GM11168 (cell line): ENCODE data around the gene ARHGAP18.

Experiments used
- in situ Hi-C: fragments of 300-500 bp; cut with MboI; formaldehyde crosslinking; loops from one replicate; pipeline ENCODE4 v1.12.0; 2022; ENCODE audit warnings: low sequenced_read_pairs; ENCODE audit not compliant: unreplicated experiment

The ARHGAP18 gene, protein sequence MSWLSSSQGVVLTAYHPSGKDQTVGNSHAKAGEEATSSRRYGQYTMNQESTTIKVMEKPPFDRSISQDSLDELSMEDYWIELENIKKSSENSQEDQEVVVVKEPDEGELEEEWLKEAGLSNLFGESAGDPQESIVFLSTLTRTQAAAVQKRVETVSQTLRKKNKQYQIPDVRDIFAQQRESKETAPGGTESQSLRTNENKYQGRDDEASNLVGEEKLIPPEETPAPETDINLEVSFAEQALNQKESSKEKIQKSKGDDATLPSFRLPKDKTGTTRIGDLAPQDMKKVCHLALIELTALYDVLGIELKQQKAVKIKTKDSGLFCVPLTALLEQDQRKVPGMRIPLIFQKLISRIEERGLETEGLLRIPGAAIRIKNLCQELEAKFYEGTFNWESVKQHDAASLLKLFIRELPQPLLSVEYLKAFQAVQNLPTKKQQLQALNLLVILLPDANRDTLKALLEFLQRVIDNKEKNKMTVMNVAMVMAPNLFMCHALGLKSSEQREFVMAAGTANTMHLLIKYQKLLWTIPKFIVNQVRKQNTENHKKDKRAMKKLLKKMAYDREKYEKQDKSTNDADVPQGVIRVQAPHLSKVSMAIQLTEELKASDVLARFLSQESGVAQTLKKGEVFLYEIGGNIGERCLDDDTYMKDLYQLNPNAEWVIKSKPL

DNA sequence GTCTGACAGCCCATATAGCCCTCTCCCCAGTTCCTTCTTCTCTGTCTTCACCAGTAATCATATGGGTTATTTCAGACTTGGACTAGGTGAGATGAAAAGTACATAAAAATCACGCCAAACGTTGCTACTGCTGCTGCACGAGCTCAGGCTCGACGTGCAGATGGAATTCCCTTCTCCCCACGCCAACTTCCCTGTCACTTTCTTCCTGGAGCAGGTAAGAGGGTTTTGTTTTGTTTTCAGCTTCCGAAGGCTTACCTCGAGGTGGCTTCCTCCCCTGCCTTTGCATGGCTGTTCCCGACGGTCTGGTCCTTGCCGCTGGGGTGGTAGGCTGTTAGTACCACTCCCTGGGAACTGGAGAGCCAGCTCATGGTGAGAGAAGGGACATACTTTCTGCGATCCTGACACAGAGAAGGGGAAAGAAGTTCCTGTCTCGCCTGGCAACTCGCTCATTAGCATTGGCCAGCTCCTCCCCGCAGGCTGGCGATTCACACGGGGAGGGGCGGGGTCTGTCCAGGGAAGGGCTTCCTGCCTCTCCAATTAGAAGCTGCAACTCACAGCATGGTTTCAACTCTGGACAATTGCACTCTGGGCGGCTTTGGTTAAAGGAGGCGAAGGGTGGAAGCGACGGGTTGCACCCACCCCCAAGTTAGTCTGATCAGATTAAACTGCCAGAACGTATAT lies at the start of gene ARHGAP18:
TSS of gene ARHGAP18 (minus strand) at position 409 of the 681 bp plus-strand sequence. CDS start at position 368, 41 bp downstream.
- in situ Hi-C loops = no loop called here

DNA sequence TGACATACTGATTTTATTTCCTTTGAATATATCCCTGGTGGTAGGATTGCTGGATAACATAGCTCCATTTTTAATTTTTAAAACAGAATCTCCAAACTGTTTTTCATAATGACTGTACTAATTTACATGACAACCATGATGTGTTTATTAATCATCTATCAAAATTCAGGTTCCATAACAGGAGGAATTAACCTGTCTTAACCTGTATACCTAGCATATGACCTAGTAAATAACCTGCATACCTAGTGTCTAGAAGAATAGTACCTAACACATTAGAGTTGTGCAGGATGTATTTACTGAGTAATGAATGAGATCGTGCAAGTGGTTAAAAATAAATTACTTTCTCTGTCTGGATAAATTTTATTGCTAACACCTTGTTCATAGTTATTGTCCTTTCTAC lies 45.8 kb upstream of the ARHGAP18 start:
- in situ Hi-C loops = no loop called here

DNA sequence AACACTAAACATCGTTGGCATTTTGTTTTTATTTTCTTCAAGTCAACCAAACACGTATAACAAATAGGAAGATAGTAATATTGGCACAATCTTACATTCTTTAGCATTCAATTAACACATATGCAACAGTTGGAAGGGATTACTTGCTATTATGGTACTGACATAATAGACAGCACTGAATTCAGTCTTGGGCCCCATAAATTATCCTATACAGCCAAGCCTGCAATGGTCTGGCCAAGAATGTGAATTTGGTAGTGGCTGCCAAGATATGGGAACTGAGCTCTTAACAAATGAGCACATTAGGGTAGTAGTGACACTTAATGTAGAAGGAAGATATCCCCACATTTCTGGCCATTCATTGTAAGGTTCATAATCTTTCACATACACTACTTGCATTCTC lies 44.8 kb upstream of the ARHGAP18 start:
- in situ Hi-C loops = no loop called here

DNA sequence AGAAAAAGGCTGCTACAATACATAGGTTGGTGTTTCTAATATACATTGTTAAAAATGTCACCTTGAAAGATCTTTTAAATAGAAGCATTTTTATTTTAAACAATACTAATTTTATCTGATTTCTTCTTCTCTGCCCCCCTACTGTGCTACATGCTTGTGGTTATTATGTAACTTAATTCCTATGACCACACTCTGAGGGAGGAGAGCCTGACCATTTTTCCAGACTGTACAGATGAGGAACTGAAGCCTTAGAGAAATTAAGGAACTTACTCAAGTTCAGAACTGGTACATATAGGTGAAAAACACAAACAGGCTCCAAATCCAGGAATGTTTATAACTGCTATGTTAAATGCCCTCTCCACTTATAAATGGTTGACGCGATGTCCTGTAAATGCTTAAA lies 43.4 kb upstream of the ARHGAP18 start:
- in situ Hi-C loops = no loop called here

DNA sequence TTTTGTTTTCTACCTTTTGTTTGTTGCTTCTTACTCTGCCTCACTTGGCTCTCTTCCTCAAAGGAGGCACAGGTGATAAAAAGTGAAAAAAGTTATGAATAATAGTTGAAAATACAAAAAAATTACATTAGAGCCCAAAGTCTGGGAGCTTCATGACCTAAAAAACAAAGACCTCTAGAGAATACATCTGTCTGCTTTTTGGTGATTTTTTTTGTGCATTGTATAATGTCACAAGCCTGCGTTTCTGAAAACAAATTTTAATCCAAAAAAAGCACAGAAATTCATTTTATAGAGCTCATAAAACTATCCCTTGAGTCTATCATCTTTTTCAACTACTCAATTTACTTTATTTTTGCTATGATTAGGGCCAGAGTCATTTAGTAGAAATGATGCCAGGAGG lies 41.4 kb upstream of the ARHGAP18 start:
- in situ Hi-C loops = no loop called here

DNA sequence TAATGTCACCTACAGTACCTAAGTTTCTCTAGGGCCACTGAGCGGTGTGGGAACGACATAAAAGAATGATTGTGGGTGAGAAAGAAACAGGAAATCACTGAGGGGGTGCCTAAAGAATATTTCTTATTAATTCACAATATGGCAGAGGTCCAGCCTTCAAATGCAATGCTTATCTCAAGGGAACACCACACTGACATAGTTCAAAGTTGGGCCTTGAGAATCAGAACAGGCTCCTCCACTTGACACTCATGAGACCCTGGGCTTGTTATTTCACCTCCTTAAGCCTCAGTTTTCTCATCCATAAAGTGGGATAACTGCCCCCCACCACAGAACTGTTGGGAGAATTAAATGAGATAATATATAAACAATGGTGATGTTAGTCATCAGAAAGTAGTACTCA lies 40.4 kb upstream of the ARHGAP18 start:
- in situ Hi-C loops = no loop called here

DNA sequence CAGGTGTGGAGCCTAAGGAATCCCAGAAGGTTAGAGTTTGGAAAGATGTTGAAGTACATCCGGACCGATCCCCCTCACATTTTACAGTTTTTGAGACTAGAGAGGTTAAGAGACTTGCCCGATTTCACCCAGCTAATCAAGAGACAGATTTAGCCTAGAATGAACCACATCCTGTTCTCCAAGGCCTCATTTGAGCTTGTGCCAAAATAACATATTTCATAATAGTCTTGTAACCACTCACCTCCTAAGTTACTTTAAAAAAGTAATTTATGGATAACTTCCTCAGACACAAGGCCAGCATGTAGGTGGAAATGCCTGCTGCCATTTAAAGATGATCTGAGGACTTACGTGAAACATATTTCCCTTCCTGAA lies 39.8 kb upstream of the ARHGAP18 start:
- in situ Hi-C loops = no loop called here

DNA sequence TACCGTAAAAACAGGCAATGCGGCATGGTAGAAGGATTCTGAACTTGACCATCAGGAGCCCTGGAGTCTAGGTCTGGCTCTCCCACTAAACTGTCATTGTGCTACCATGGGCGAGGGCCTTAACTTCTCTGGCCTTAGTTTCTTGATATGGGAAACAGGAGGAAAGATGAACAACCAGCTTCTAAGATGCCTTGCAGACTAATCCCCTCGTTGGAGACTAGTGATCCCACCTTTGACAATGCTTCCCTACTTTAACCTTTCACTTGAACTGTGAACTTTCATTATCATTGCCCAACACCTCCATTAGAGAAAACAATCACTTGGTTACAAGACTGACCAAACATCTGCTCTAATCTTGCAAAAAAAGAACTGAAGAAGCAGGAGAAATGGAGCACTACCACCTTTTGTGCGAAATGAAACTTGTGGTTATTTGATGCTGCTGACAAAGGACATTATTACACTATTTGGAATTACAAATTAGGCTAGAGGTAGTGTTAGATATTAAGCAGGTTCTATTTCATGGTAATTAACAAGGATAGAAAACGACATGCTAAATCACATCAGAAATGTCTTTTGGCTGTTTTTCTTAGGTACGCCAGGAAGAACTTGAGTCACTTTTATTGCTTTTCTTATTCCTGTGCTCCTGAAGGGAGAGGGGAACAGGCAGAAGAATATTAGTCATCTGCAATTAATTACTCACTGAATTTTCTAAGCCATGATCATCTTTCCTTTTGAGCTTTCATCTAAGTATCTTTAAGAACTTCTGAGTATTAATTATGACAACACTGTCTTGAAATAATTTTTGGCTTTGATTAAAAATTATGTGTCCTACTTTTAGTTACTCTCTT lies 39.1 kb upstream of the ARHGAP18 start:
- in situ Hi-C loops = no loop called here

DNA sequence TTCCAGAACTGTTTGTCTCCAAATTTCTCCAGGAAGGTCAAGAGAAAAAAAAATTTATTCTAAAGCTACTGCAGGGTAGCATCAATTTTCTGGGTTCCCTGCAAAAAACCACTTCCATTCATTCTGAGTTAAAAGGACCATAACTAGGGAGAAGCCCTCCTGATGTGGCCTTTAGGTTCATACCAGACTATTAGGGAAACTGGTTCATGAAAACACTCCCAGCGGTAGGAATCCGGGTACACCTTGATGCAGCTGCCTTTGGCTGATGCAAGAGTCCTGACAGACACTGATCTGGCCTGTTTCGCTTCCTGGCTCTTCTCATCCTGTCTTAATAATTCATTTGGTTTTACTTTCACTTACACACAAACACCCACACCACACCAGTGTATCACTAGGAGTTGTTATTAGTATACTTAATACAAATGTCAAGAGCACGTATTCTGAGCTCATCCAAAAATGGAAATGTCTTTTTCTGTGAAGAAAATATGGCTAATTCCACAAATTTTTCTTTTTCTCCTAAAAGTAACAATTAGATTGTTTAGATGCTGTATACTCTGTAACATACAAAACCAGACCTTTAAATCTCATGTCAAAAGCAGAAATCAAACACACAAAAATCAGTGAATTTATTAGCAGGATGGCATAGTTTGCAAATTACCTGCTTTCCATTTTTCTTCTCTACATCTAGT lies 38.4 kb upstream of the ARHGAP18 start:
- in situ Hi-C loops = no loop called here

DNA sequence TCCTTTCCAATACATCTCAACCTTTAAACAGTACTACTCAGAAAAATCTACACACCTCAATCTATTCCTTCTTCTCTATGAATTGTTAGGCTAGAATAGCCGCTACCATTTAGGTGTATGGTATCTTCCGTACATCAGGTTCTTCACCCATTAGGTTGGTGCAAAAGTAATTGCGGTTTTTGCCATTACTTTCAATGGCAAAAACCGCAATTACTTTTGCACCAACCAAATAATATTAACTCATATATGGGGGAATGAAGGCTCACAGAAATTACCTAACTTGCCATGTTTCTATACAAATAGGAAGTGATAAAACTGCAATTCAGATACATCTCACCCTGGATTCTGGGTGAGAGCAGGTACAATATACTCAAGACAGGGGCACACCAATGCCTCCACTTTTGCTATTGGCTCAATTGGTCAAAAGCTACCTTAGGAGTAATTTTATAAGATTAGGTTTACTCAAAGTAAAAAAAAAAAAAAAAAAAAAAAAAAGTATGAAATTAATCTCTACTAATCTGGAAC lies 37.7 kb upstream of the ARHGAP18 start:
- in situ Hi-C loops = no loop called here

DNA sequence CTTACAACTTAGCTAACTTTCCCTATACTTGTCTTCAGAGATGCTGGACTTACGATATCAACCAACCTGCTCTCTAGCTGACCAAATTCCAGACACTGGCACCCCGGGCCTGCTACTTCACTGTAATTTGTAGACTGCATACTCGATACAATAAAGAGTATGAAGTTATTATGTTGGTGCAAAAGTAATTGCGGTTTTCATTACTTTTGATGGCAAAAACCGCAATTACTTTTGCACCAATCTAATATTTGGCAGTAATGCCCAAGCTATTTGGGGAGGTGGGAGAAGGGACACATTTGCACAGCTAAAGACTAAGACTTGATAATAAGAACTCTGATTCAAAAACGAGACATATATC lies 34.9 kb upstream of the ARHGAP18 start:
- in situ Hi-C loops = no loop called here

DNA sequence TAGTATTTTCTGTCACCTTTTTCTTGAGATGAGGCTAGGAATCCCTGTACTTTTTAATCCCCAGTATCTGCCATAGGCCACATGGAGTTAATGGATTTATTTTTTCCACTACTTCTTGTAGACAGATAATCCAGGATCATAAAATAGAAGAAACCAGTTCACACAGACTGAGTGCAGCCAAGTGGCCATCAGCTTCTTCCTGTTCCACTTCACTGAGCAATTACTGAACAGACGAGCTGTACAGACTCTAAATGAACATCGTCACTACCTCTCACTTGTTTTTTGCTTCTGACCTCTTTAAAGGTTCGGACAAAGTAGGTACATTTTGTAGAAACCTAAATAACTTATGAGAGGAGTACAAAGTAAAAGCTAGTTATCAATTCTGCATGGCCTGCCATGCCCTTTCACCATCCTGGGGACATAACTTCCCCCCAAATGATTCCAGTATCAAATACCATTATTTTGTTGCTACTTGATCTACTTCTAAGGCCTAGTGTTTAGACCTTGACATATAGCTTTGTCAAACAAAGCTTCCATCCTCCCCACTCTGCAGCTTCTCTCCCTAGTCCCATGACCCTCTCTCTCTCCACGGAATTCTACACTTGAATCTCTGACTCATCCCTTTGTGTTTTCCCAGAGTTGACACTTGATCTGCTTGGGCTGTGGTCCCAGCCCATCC lies 34.4 kb upstream of the ARHGAP18 start:
- in situ Hi-C loops = no loop called here

DNA sequence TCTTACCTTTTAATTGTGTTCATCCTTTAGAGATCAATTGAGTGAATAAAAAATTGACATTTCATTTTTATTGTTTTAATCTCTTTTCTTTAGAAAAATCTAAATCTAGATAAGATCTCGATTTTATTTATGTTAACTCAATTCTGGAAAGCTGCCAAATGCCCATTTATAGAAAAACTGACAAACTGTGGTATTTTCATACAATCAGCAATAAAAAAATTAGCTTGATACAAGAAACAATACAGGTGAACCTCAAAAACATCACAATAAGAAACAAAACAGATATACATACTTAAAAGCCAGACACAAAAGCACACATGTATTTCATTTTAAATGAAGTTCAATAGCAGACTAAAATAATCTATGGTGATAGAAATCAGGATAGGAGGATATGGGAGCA lies 30.0 kb upstream of the ARHGAP18 start:
- in situ Hi-C loops = no loop called here

DNA sequence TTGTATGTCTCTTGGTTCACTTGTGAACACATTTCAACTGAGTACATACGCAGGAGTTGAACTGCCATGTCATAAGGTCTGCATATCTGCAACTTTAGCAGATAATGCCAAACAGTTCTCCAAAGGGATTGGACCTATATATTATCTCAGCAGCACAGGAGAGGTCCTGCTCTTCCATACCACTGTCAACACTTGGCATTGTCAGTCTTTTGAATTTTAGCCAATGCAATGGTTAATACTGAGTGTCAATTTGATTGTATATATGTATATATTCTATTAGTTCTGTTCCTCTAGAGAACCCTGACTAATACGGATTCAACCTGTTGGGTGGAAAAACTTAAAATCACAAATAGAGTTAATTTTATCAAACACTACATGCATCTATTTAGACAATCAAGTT lies 26.1 kb upstream of the ARHGAP18 start:
- in situ Hi-C loops = no loop called here

DNA sequence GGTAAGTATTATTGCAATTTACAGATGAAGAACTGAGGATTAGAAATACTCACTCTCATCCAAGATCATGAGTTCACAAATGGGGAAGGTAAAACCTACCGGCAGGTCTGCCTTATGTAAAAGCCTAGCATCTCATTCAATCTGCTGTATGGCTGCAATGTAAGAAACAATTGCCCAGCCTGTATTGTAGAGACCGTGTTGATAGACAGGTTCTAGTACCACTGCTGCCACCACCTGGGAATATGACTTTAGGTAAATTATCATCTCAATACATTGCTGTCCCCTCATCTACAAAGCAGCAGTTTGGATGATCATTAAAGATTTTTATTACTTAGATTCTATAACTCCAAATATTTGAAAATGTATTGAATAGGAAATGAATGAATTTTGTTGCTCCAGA lies 23.3 kb upstream of the ARHGAP18 start:
- in situ Hi-C loops = no loop called here

DNA sequence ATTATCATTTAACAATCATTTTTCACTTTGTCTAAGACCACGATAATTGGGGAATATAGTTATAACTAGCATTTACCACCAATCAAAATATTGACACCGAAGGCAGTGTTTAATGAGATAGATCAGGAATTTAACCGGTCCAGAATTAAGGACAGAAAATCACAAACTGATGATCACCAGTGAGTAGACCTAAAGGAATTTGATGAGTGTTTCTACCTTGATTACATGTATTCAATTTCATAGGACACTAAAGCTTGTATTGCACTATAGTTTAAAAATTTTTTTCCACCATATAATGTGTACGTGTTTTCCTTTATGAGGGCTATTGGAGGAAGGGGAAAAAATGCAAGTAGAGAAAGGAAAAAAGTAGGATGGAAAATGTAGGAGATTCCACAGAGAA lies 22.6 kb upstream of the ARHGAP18 start:
- in situ Hi-C loops = no loop called here

DNA sequence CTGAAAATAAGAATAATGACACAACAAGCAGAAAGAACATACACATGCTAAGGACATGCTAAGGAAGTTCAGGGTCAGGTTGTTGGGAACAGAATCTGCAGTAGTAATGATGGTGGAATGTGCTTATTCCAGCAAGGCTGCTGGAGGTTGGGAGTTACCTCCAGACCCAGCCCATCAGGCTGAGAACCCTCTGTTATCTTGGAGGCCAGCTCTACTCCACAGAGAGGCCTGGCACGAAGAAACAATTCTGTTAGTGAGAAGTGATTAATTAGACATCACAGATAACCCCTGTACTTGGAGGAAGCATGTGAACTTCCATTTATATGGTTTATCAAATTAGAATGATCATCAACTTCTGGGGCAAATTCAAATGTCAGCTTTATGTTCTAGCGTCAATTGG lies 22.1 kb upstream of the ARHGAP18 start:
- in situ Hi-C loops = no loop called here

DNA sequence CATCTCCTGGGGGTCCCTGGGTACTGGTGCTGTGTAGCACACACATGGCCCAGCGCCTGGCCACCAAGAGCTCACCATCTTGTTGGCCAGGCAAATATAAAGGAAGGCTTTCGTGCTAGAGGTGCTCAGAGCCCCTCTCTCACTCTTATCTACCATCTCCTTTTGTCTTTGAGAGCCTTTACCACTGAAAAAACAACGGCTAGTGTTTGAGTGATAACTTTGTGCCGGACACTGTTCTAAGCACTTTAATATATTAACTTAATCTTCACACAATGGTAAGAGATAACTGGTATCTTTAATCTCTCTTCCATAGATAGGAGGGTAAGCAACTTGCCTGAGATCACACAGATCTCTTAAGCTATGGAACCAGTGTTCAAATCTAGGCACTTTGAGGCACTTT lies 21.5 kb upstream of the ARHGAP18 start:
- in situ Hi-C loops = no loop called here

DNA sequence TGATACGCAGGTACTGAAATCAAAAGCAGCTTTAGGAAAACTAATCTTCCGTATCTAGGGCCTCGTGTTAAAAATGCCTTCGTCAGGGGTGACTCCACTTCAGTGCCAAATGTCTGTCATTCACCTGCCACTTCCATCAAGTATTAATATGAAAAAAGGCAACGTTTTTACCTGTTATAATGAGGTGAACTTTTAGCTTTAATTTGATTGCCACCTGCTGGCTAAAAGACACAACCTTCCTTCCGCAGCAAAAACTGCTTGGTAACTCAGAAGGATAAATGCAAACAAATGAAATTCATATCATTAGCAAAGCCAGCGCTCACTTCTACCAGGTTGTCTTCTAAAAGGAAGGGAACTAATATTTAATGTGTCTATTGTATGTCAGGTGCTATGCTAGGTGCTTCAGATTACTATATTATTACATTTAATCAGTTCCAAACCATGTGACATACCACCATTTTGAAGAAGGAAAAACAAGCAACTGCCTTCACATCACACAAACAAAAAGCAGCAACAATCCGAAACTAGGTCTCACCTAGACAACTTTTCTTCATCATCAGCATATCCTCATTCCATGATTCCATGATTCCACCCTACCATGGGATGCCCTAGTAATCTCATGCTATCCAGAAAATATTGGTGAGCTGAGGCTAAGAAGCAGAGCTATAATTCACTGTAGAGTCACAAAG lies 20.6 kb upstream of the ARHGAP18 start:
- in situ Hi-C loops = no loop called here
